Body of pancreas (tissue), 4 donors: Measurements from ENCODE around the gene STARD3.

Experiments used
- POLR2A ChIP-seq, 3 donors: fragments of 450-650 bp; IDR thresholded peaks; one replicate each; pipeline ENCODE4 v1.6.1; 2016; ENCODE audit warnings: antibody characterized with exemption in 3 of 3, mild to moderate bottlenecking in 2 of 3
- TF ChIP-seq, protein P1 (sequence below), 7 experiments: fragments of 450-650 bp in 4 of 7; fragments of 200-600 bp in 3 of 7; sonication (generic) in 3 of 7; IDR thresholded peaks; one replicate each; pipeline ENCODE4 v1.5.1; 2016 to 2019; ENCODE audit warnings: antibody characterized with exemption in 7 of 7

DNA sequence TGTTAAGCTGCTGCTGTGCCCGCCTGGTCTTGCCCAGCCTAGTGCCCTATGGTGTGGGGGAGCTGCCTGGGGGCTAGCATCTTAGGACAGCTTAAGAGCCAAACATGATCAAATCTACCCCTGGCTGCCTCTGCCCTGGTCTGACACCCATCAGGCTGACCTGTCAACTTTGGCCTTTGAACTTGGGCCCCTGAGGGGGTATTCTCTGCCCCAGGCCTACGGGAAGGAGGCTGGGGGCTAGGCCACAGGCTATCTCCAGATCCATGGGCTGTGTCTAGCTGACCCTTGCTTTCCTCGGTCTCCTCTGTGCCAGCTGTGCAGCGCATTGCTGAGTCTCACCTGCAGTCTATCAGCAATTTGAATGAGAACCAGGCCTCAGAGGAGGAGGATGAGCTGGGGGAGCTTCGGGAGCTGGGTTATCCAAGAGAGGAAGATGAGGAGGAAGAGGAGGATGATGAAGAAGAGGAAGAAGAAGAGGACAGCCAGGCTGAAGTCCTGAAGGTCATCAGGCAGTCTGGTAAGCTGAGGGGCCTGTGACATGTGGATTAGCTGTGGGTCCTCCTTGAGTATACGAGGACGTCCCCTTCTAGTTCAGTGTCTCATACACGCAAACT lies 3.3 kb upstream of the STARD3 start:
- TF ChIP-seq, protein P1, sequence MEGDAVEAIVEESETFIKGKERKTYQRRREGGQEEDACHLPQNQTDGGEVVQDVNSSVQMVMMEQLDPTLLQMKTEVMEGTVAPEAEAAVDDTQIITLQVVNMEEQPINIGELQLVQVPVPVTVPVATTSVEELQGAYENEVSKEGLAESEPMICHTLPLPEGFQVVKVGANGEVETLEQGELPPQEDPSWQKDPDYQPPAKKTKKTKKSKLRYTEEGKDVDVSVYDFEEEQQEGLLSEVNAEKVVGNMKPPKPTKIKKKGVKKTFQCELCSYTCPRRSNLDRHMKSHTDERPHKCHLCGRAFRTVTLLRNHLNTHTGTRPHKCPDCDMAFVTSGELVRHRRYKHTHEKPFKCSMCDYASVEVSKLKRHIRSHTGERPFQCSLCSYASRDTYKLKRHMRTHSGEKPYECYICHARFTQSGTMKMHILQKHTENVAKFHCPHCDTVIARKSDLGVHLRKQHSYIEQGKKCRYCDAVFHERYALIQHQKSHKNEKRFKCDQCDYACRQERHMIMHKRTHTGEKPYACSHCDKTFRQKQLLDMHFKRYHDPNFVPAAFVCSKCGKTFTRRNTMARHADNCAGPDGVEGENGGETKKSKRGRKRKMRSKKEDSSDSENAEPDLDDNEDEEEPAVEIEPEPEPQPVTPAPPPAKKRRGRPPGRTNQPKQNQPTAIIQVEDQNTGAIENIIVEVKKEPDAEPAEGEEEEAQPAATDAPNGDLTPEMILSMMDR (IDR thresholded peaks at IDR 0.05) = no peak
- no peak for TF ChIP-seq POLR2A (IDR thresholded peaks at IDR 0.05)
